ENCODE results near the gene SHPK. TPM values are rescaled to one million over a fixed set of nuclear protein-coding genes. Genes with fewer than 3 reads are reported as not detected.

The SHPK gene
- total RNA-seq, result 3.5 and 4.8 TPM in 2 replicates
- polyA plus RNA-seq (2012), result 3.9 TPM

GRCh38 chr17:3636154-3636907 lies at the start of gene SHPK, which contains the start of gene CTNS:
Gene SHPK (minus strand): TSS chr17:3636250. CDS start chr17:3636219, 31 bp downstream.
Gene CTNS (plus strand): TSS chr17:3636760. CDS start chr17:3640207, 3,447 bp downstream.
- peak; percentile 98 for DNase-seq (ENCODE audit: low read depth)

GRCh38 chr17:3685174-3685573 lies 49.1 kb upstream of the SHPK start:
- no peak for DNase-seq (ENCODE audit: low read depth)

GRCh38 chr17:3683054-3683511 lies 47.0 kb upstream of the SHPK start:
- DNase-seq (ENCODE audit: low read depth), result peak; percentile 52

- no peak for DNase-seq (ENCODE audit: low read depth)
Observed at GRCh38 chr17:3682033-3682432, 46.0 kb upstream of the SHPK start.

- DNase-seq (ENCODE audit: low read depth), result no peak
Observed at GRCh38 chr17:3681565-3681964, 45.5 kb upstream of the SHPK start.

- DNase-seq (ENCODE audit: low read depth), result no peak
Observed at GRCh38 chr17:3681057-3681456, 45.0 kb upstream of the SHPK start.

GRCh38 chr17:3679531-3680126 lies 43.6 kb upstream of the SHPK start:
- DNase-seq (ENCODE audit: low read depth), result no peak

- DNase-seq (ENCODE audit: low read depth), result no peak
Observed at GRCh38 chr17:3678821-3679530, 42.9 kb upstream of the SHPK start.

- no peak for DNase-seq (ENCODE audit: low read depth)
Observed at GRCh38 chr17:3678095-3678820, 42.2 kb upstream of the SHPK start.

GRCh38 chr17:3675886-3676285 lies 39.8 kb upstream of the SHPK start:
- DNase-seq (ENCODE audit: low read depth), result no peak

- no peak for DNase-seq (ENCODE audit: low read depth)
Observed at GRCh38 chr17:3672571-3672970, 36.5 kb upstream of the SHPK start.

- DNase-seq (ENCODE audit: low read depth), result no peak
Observed at GRCh38 chr17:3669548-3669947, 33.5 kb upstream of the SHPK start.

GRCh38 chr17:3669085-3669347 lies 33.0 kb upstream of the SHPK start:
- no peak for DNase-seq (ENCODE audit: low read depth)

GRCh38 chr17:3668279-3669084 lies 32.4 kb upstream of the SHPK start, which contains the start of the genes EMC6 and TAX1BP3:
Gene EMC6 (plus strand): TSS chr17:3668812. CDS start chr17:3669147, 335 bp downstream.
Gene TAX1BP3 (minus strand): TSS chr17:3668578. CDS start chr17:3668526, 52 bp downstream.
- DNase-seq (ENCODE audit: low read depth), result peak; percentile 98

GRCh38 chr17:3667366-3668278 lies 31.6 kb upstream of the SHPK start:
- DNase-seq (ENCODE audit: low read depth), result peak; percentile 86

- DNase-seq (ENCODE audit: low read depth), result no peak
Observed at GRCh38 chr17:3666516-3666915, 30.5 kb upstream of the SHPK start.

GRCh38 chr17:3665834-3666233 lies 29.8 kb upstream of the SHPK start:
- DNase-seq (ENCODE audit: low read depth), result no peak

- no peak for DNase-seq (ENCODE audit: low read depth)
Observed at GRCh38 chr17:3663102-3664011, 27.3 kb upstream of the SHPK start.

Measured in myocyte (in vitro differentiated cells).